Measurements from ENCODE around the gene PI4KA.
"Not testable (repeated sequence)": the region's sequence is repeated elsewhere in the genome, so short reads cannot be mapped to it uniquely, and the experiment has no call there.

PI4KA gene

GRCh38 chr22:20777420-20778177, 81.0 kb downstream of the PI4KA start:
- no peaks in the 10 kb centered on the region for H3K9me3 ChIP-seq (ENCODE audit: control insufficient read depth in 1 of 2, low read length in 2 of 2)
- no peak overlapping the region for H3K9ac ChIP-seq (ENCODE audit: low read depth in 1 of 2, low read length in 2 of 2)
- H3K4me3 ChIP-seq (ENCODE audit: low read depth in 1 of 2, low read length in 2 of 2), result no peak overlapping the region
- no peaks in the 10 kb centered on the region for H3K27me3 ChIP-seq (ENCODE audit: control insufficient read depth in 1 of 2, insufficient read depth in 2 of 2, low read length in 2 of 2)
- no peak overlapping the region for H3K27ac ChIP-seq (ENCODE audit: low read depth, low read length)
- H3K36me3 ChIP-seq (ENCODE audit: control insufficient read depth in 1 of 2, insufficient read depth in 2 of 2, low read length in 2 of 2), result peaks cover 0 to 25% of the 10 kb centered on the region in 2 donors
- H3K4me1 ChIP-seq (ENCODE audit: control insufficient read depth in 1 of 2, insufficient read depth in 2 of 2, low read length in 2 of 2), result peaks cover 5 to 6% of the 10 kb centered on the region in 2 donors

GRCh38 chr22:20776624-20777405, 81.8 kb downstream of the PI4KA start:
- no peak overlapping the region for H3K27ac ChIP-seq (ENCODE audit: low read depth, low read length)
- no peak overlapping the region for H3K9ac ChIP-seq (ENCODE audit: low read depth in 1 of 2, low read length in 2 of 2)
- H3K9me3 ChIP-seq (ENCODE audit: control insufficient read depth in 1 of 2, low read length in 2 of 2), result no peaks in the 10 kb centered on the region
- no peak overlapping the region for H3K4me3 ChIP-seq (ENCODE audit: low read depth in 1 of 2, low read length in 2 of 2)
- peaks cover 5 to 6% of the 10 kb centered on the region in 2 donors for H3K4me1 ChIP-seq (ENCODE audit: control insufficient read depth in 1 of 2, insufficient read depth in 2 of 2, low read length in 2 of 2)
- peaks cover 0 to 25% of the 10 kb centered on the region in 2 donors for H3K36me3 ChIP-seq (ENCODE audit: control insufficient read depth in 1 of 2, insufficient read depth in 2 of 2, low read length in 2 of 2)
- no peaks in the 10 kb centered on the region for H3K27me3 ChIP-seq (ENCODE audit: control insufficient read depth in 1 of 2, insufficient read depth in 2 of 2, low read length in 2 of 2)

- H3K36me3 ChIP-seq (ENCODE audit: control insufficient read depth in 1 of 2, insufficient read depth in 2 of 2, low read length in 2 of 2), result peaks cover 0 to 16% of the 10 kb centered on the region in 2 donors
- H3K9me3 ChIP-seq (ENCODE audit: control insufficient read depth in 1 of 2, low read length in 2 of 2), result no peaks in the 10 kb centered on the region
- H3K4me3 ChIP-seq (ENCODE audit: low read depth in 1 of 2, low read length in 2 of 2), result no peak overlapping the region
- no peaks in the 10 kb centered on the region for H3K27me3 ChIP-seq (ENCODE audit: control insufficient read depth in 1 of 2, insufficient read depth in 2 of 2, low read length in 2 of 2)
- peaks cover 5 to 6% of the 10 kb centered on the region in 2 donors for H3K4me1 ChIP-seq (ENCODE audit: control insufficient read depth in 1 of 2, insufficient read depth in 2 of 2, low read length in 2 of 2)
- no peak overlapping the region for H3K27ac ChIP-seq (ENCODE audit: low read depth, low read length)
- no peak overlapping the region for H3K9ac ChIP-seq (ENCODE audit: low read depth in 1 of 2, low read length in 2 of 2)
Observed at GRCh38 chr22:20775342-20775895, 83.2 kb downstream of the PI4KA start.

- H3K4me1 ChIP-seq (ENCODE audit: control insufficient read depth in 1 of 2, insufficient read depth in 2 of 2, low read length in 2 of 2), result peaks cover 5 to 6% of the 10 kb centered on the region in 2 donors
- no peak overlapping the region for H3K27ac ChIP-seq (ENCODE audit: low read depth, low read length)
- peaks cover 0 to 15% of the 10 kb centered on the region in 2 donors for H3K36me3 ChIP-seq (ENCODE audit: control insufficient read depth in 1 of 2, insufficient read depth in 2 of 2, low read length in 2 of 2)
- no peak overlapping the region for H3K9ac ChIP-seq (ENCODE audit: low read depth in 1 of 2, low read length in 2 of 2)
- H3K9me3 ChIP-seq (ENCODE audit: control insufficient read depth in 1 of 2, low read length in 2 of 2), result no peaks in the 10 kb centered on the region
- no peaks in the 10 kb centered on the region for H3K27me3 ChIP-seq (ENCODE audit: control insufficient read depth in 1 of 2, insufficient read depth in 2 of 2, low read length in 2 of 2)
- no peak overlapping the region for H3K4me3 ChIP-seq (ENCODE audit: low read depth in 1 of 2, low read length in 2 of 2)
Observed at GRCh38 chr22:20774882-20775281, 83.7 kb downstream of the PI4KA start.

GRCh38 chr22:20773793-20774212, 84.8 kb downstream of the PI4KA start, which contains the start of gene SERPIND1:
SERPIND1 (plus strand) TSS chr22:20774113; CDS start chr22:20779313, 5,200 bp downstream.
- Histone ChIP-seq H3K4me3 (ENCODE audit: low read depth in 1 of 2, low read length in 2 of 2) (no peak within 1 kb of the TSS), H3K4me1 (ENCODE audit: control insufficient read depth in 1 of 2, insufficient read depth in 2 of 2, low read length in 2 of 2) (peaks cover 5 to 6% of the 10 kb centered on the region in 2 donors), H3K36me3 (ENCODE audit: control insufficient read depth in 1 of 2, insufficient read depth in 2 of 2, low read length in 2 of 2) (peaks cover 0 to 8% of the 10 kb centered on the region in 2 donors), H3K27me3 (ENCODE audit: control insufficient read depth in 1 of 2, insufficient read depth in 2 of 2, low read length in 2 of 2) (no peaks in the 10 kb centered on the region), H3K27ac (ENCODE audit: low read depth, low read length) (no peak within 1 kb of the TSS), H3K9me3 (ENCODE audit: control insufficient read depth in 1 of 2, low read length in 2 of 2) (no peaks in the 10 kb centered on the region), H3K9ac (ENCODE audit: low read depth in 1 of 2, low read length in 2 of 2) (no peak within 1 kb of the TSS)

- Histone ChIP-seq H3K27ac (ENCODE audit: low read depth, low read length) (no peak overlapping the region), H3K9me3 (ENCODE audit: control insufficient read depth in 1 of 2, low read length in 2 of 2) (no peaks in the 10 kb centered on the region), H3K27me3 (ENCODE audit: control insufficient read depth in 1 of 2, insufficient read depth in 2 of 2, low read length in 2 of 2) (no peaks in the 10 kb centered on the region), H3K36me3 (ENCODE audit: control insufficient read depth in 1 of 2, insufficient read depth in 2 of 2, low read length in 2 of 2) (peaks cover 0 to 8% of the 10 kb centered on the region in 2 donors), H3K4me1 (ENCODE audit: control insufficient read depth in 1 of 2, insufficient read depth in 2 of 2, low read length in 2 of 2) (no peaks in the 10 kb centered on the region), H3K9ac (ENCODE audit: low read depth in 1 of 2, low read length in 2 of 2) (no peak overlapping the region), H3K4me3 (ENCODE audit: low read depth in 1 of 2, low read length in 2 of 2) (no peak overlapping the region)
Observed at GRCh38 chr22:20771918-20772625, 86.5 kb downstream of the PI4KA start.

- not testable (repeated sequence) for H3K9me3 ChIP-seq (ENCODE audit: control insufficient read depth in 1 of 2, low read length in 2 of 2); H3K27ac ChIP-seq (ENCODE audit: low read depth, low read length); H3K27me3 ChIP-seq (ENCODE audit: control insufficient read depth in 1 of 2, insufficient read depth in 2 of 2, low read length in 2 of 2); H3K4me1 ChIP-seq (ENCODE audit: control insufficient read depth in 1 of 2, insufficient read depth in 2 of 2, low read length in 2 of 2); H3K4me3 ChIP-seq (ENCODE audit: low read depth in 1 of 2, low read length in 2 of 2); H3K9ac ChIP-seq (ENCODE audit: low read depth in 1 of 2, low read length in 2 of 2)
- H3K36me3 ChIP-seq (ENCODE audit: control insufficient read depth in 1 of 2, insufficient read depth in 2 of 2, low read length in 2 of 2), result peaks cover 15 to 25% of the 10 kb centered on the region in 2 donors
Observed at GRCh38 chr22:20769496-20769826, 89.2 kb downstream of the PI4KA start.

GRCh38 chr22:20766530-20766929, 92.1 kb downstream of the PI4KA start:
- no peaks in the 10 kb centered on the region for H3K27me3 ChIP-seq (ENCODE audit: control insufficient read depth in 1 of 2, insufficient read depth in 2 of 2, low read length in 2 of 2)
- no peaks in the 10 kb centered on the region for H3K4me1 ChIP-seq (ENCODE audit: control insufficient read depth in 1 of 2, insufficient read depth in 2 of 2, low read length in 2 of 2)
- H3K9me3 ChIP-seq (ENCODE audit: control insufficient read depth in 1 of 2, low read length in 2 of 2), result no peaks in the 10 kb centered on the region
- no peak overlapping the region for H3K9ac ChIP-seq (ENCODE audit: low read depth in 1 of 2, low read length in 2 of 2)
- H3K4me3 ChIP-seq (ENCODE audit: low read depth in 1 of 2, low read length in 2 of 2), result no peak overlapping the region
- peaks cover 36 to 41% of the 10 kb centered on the region in 2 donors for H3K36me3 ChIP-seq (ENCODE audit: control insufficient read depth in 1 of 2, insufficient read depth in 2 of 2, low read length in 2 of 2)
- H3K27ac ChIP-seq (ENCODE audit: low read depth, low read length), result no peak overlapping the region

- peaks cover 39 to 46% of the 10 kb centered on the region in 2 donors for H3K36me3 ChIP-seq (ENCODE audit: control insufficient read depth in 1 of 2, insufficient read depth in 2 of 2, low read length in 2 of 2)
- no peak overlapping the region for H3K4me3 ChIP-seq (ENCODE audit: low read depth in 1 of 2, low read length in 2 of 2)
- no peaks in the 10 kb centered on the region for H3K9me3 ChIP-seq (ENCODE audit: control insufficient read depth in 1 of 2, low read length in 2 of 2)
- no peak overlapping the region for H3K27ac ChIP-seq (ENCODE audit: low read depth, low read length)
- no peaks in the 10 kb centered on the region for H3K4me1 ChIP-seq (ENCODE audit: control insufficient read depth in 1 of 2, insufficient read depth in 2 of 2, low read length in 2 of 2)
- H3K9ac ChIP-seq (ENCODE audit: low read depth in 1 of 2, low read length in 2 of 2), result no peak overlapping the region
- no peaks in the 10 kb centered on the region for H3K27me3 ChIP-seq (ENCODE audit: control insufficient read depth in 1 of 2, insufficient read depth in 2 of 2, low read length in 2 of 2)
Observed at GRCh38 chr22:20765938-20766337, 92.7 kb downstream of the PI4KA start.

All from duodenal mucosa (tissue), 2 donors.